HFF-Myc (cell line): ENCODE data around the gene KCNQ5.

ENCODE experiments used
- DNase-seq: peaks from one replicate; pipeline ENCODE4 v3.0.0-alpha.2; 2011; ENCODE audit warnings: low read depth; ENCODE audit errors: extremely low read depth
- H3K4me3 ChIP-seq: replicated peaks from 2 replicates; pipeline ENCODE4 v1.5.1; 2011; ENCODE audit warnings: low read depth, mild to moderate bottlenecking, control low read depth, low read length
- TF ChIP-seq, protein P1 (sequence below): IDR thresholded peaks from 2 replicates; pipeline ENCODE4 v1.5.1; 2012; ENCODE audit warnings: mild to moderate bottlenecking, low read depth, low read length, control low read depth; ENCODE audit errors: missing control alignments

KCNQ5 gene

DNA sequence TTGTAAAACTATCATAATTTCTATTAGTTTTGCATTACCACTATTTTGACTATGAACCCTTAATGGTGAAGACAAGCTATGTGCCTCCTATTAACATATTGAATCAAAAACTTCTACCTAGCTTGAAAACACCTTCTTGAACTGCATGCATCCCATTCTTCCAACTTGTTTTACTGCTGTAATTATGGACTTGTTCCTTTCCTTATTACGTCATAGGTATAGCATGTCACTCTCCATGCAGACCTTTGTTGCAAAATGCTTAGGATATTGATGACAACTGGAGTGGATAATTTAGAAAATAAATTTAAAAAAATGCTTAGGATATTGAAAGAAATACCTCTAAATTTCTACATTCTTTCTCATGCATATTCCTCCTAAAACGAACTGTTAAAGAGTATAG lies 219.3 kb downstream of the KCNQ5 start:
- TF ChIP-seq, protein P1, sequence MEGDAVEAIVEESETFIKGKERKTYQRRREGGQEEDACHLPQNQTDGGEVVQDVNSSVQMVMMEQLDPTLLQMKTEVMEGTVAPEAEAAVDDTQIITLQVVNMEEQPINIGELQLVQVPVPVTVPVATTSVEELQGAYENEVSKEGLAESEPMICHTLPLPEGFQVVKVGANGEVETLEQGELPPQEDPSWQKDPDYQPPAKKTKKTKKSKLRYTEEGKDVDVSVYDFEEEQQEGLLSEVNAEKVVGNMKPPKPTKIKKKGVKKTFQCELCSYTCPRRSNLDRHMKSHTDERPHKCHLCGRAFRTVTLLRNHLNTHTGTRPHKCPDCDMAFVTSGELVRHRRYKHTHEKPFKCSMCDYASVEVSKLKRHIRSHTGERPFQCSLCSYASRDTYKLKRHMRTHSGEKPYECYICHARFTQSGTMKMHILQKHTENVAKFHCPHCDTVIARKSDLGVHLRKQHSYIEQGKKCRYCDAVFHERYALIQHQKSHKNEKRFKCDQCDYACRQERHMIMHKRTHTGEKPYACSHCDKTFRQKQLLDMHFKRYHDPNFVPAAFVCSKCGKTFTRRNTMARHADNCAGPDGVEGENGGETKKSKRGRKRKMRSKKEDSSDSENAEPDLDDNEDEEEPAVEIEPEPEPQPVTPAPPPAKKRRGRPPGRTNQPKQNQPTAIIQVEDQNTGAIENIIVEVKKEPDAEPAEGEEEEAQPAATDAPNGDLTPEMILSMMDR: no peak
- no peak overlapping the region for H3K4me3 ChIP-seq
- DNase-seq: no peak

DNA sequence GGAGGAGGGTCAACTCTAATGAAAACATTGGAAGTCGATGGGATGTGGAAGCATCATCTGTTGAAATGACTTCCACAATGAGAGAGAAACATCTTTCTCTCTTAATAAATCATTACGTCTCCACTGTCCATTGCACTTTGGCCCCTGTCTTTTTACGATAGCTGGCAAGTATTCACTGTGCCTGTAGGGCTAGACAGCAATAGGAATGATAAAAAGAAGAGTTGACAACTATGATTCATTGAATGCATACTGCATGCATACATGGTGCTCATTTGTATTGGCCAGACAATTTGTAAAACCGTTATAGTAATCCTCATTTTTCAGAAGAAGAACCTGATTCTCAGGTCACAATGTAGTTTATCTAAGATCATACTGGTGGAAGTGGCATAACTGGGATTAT lies 220.3 kb downstream of the KCNQ5 start:
- TF ChIP-seq, protein P1: no peak
- DNase-seq: no peak
- no peak overlapping the region for H3K4me3 ChIP-seq

DNA sequence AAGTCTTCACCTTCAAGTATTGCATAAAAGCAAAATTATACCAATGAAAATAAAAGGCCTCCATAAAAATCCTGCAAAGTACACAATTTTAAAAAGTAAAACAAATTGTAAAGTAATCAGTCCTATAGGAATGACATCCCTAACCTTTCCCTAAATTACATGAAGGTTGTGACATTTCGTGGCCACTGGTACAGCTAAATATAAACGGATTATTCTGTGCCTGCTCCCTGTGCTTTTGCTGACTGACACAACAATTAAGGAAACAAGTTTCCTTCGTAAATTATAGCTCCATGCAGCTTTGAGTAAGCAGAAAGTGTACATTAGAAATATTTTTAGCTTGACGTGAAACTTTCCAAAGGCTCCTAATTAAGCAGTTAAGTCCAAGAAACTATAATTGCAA lies 222.8 kb downstream of the KCNQ5 start:
- TF ChIP-seq, protein P1: no peak
- no peak overlapping the region for H3K4me3 ChIP-seq
- DNase-seq: no peak

DNA sequence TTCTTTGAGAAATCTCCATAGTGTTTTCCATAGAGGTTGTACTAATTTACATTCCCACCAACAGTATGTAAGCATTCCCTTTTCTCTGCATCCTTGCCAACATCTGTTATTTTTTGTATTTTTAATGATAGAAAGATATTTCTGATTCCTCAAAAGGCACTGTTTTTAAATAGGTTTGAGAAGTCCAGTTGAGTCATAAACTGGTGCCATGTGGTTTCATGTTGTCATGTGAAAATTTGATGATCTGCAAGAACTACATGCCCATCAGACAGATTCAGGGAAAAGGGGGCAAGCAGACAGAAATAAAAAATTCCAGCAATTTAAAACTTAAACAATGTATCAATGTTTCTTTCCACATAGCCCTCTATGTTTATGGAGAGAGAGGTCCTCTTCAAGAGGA lies 227.5 kb downstream of the KCNQ5 start:
- no peak overlapping the region for H3K4me3 ChIP-seq
- TF ChIP-seq, protein P1: no peak
- DNase-seq: no peak

DNA sequence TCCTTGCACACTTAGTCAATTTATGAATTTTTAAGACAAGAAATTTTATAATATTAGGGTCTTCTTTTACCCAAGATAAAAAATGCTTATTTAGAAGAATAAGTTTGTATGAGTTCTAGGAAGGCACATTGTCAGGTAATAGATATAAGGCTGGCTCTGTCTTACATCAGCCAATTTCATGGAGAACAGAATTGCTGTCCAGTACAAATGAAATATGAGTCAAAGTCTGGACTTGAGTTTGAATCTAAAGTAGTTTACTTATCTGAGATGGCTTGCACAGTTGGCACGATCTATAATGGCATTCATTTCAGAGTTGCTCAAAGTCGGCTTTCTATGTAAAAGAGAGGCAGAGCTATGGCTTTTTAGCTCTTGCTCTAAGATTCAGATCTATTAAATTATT lies 228.2 kb downstream of the KCNQ5 start:
- no peak for DNase-seq
- TF ChIP-seq, protein P1: no peak
- no peak overlapping the region for H3K4me3 ChIP-seq

DNA sequence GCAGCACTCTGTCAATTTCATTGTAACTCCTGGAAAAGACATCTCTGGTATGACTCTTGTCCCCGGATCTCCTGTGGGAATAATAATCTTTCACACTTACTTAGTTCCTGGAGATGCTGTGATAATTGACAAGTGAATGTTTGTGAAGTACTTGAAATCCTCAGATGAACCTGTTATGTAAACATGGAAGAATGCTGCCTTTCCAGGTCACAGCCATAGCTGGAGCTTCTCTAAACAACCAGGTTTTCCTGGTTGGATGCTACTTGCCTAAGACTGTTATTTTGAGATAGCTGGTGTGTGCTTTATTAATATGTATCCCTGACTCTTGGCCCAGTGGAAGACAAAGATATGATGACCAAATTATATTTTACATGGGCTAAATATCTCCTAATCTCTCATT lies 228.6 kb downstream of the KCNQ5 start:
- no peak for DNase-seq
- H3K4me3 ChIP-seq: no peak overlapping the region
- TF ChIP-seq, protein P1: no peak

DNA sequence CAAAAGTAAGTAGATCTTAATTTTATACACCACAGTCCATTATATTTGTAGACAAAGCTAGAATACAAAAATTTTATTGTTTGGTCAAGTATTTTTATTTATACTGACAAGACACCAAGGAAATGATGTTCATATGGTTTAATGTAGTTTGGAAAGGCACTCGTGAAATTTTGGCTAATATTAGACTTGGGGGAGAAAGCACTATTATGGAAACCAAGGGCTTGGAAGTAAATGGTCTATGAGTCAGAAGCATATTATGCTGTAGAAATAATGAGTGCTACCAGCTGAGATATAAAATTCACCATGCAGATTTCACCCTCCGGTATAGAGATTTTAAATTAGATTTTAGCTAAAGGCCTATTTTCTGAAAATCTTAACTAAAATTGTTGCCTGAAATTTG lies 233.6 kb downstream of the KCNQ5 start:
- H3K4me3 ChIP-seq: no peak overlapping the region
- DNase-seq: no peak
- TF ChIP-seq, protein P1: no peak
